Measurements from ENCODE around the gene PCP4L1. TPM values are rescaled to one million over a fixed set of nuclear protein-coding genes. Genes with fewer than 3 reads are reported as not detected.

Gene PCP4L1
- polyA plus RNA-seq, 2 donors, result 10.0 to 16.2 TPM

- peak overlapping the region; percentile 50 to 82 for H3K27ac ChIP-seq (ENCODE audit: low read depth in 2 of 2, low read length in 1 of 2)
- peaks cover 0 to 19% of the 10 kb centered on the region in 2 donors for H3K36me3 ChIP-seq (ENCODE audit: control insufficient read depth in 2 of 2, insufficient read depth in 2 of 2, low read length in 1 of 2)
- no peaks in the 10 kb centered on the region for H3K27me3 ChIP-seq (ENCODE audit: control insufficient read depth in 1 of 2, insufficient read depth in 2 of 2, low read length in 2 of 2)
- peak overlapping the region in 1 of 2 donors; percentile 28 for H3K4me3 ChIP-seq (ENCODE audit: low read depth in 1 of 2, low read length in 2 of 2)
- H3K9me3 ChIP-seq (ENCODE audit: control insufficient read depth in 2 of 2, insufficient read depth in 1 of 2, low read depth in 1 of 2, low read length in 1 of 2), result no peaks in the 10 kb centered on the region
- WGBS, 2 donors, result 36 to 38% methylated on average over 11 of the region's 11 CpGs
- H3K4me1 ChIP-seq (ENCODE audit: control insufficient read depth in 2 of 2, insufficient read depth in 2 of 2, low read length in 1 of 2), result peaks cover 2 to 8% of the 10 kb centered on the region in 2 donors
Observed at GRCh38 chr1:161227196-161227871, 31.2 kb upstream of the PCP4L1 start.

GRCh38 chr1:161228032-161228431 lies 30.5 kb upstream of the PCP4L1 start:
- WGBS, 2 donors, result 92 to 93% methylated on average over 7 of the region's 7 CpGs
- H3K27ac ChIP-seq (ENCODE audit: low read depth in 2 of 2, low read length in 1 of 2), result no peak overlapping the region

GRCh38 chr1:161229896-161230295 lies 28.6 kb upstream of the PCP4L1 start:
- WGBS, 2 donors, result 63 to 64% methylated on average over 3 of the region's 3 CpGs
- Histone ChIP-seq H3K9me3 (ENCODE audit: control insufficient read depth in 2 of 2, insufficient read depth in 1 of 2, low read depth in 1 of 2, low read length in 1 of 2) (no peaks in the 10 kb centered on the region), H3K27ac (ENCODE audit: low read depth in 2 of 2, low read length in 1 of 2) (no peak overlapping the region), H3K27me3 (ENCODE audit: control insufficient read depth in 1 of 2, insufficient read depth in 2 of 2, low read length in 2 of 2) (no peaks in the 10 kb centered on the region), H3K36me3 (ENCODE audit: control insufficient read depth in 2 of 2, insufficient read depth in 2 of 2, low read length in 1 of 2) (peaks cover 0 to 19% of the 10 kb centered on the region in 2 donors), H3K4me3 (ENCODE audit: low read depth in 1 of 2, low read length in 2 of 2) (no peak overlapping the region), H3K4me1 (ENCODE audit: control insufficient read depth in 2 of 2, insufficient read depth in 2 of 2, low read length in 1 of 2) (peaks cover 2 to 8% of the 10 kb centered on the region in 2 donors)

More at GRCh38 chr1:161228032-161228431, 30.5 kb upstream of the PCP4L1 start:
- Histone ChIP-seq H3K9me3 (ENCODE audit: control insufficient read depth in 2 of 2, insufficient read depth in 1 of 2, low read depth in 1 of 2, low read length in 1 of 2) (no peaks in the 10 kb centered on the region), H3K27me3 (ENCODE audit: control insufficient read depth in 1 of 2, insufficient read depth in 2 of 2, low read length in 2 of 2) (no peaks in the 10 kb centered on the region), H3K4me3 (ENCODE audit: low read depth in 1 of 2, low read length in 2 of 2) (no peak overlapping the region), H3K36me3 (ENCODE audit: control insufficient read depth in 2 of 2, insufficient read depth in 2 of 2, low read length in 1 of 2) (peaks cover 0 to 19% of the 10 kb centered on the region in 2 donors), H3K4me1 (ENCODE audit: control insufficient read depth in 2 of 2, insufficient read depth in 2 of 2, low read length in 1 of 2) (peaks cover 2 to 8% of the 10 kb centered on the region in 2 donors)

- Histone ChIP-seq H3K4me3 (ENCODE audit: low read depth in 1 of 2, low read length in 2 of 2) (no peak overlapping the region), H3K9me3 (ENCODE audit: control insufficient read depth in 2 of 2, insufficient read depth in 1 of 2, low read depth in 1 of 2, low read length in 1 of 2) (no peaks in the 10 kb centered on the region), H3K27ac (ENCODE audit: low read depth in 2 of 2, low read length in 1 of 2) (no peak overlapping the region), H3K36me3 (ENCODE audit: control insufficient read depth in 2 of 2, insufficient read depth in 2 of 2, low read length in 1 of 2) (peaks cover 0 to 19% of the 10 kb centered on the region in 2 donors), H3K4me1 (ENCODE audit: control insufficient read depth in 2 of 2, insufficient read depth in 2 of 2, low read length in 1 of 2) (peaks cover 2 to 8% of the 10 kb centered on the region in 2 donors), H3K27me3 (ENCODE audit: control insufficient read depth in 1 of 2, insufficient read depth in 2 of 2, low read length in 2 of 2) (no peaks in the 10 kb centered on the region)
- WGBS, 2 donors, result 95% methylated on average over 7 of the region's 7 CpGs
Observed at GRCh38 chr1:161230762-161231161, 27.8 kb upstream of the PCP4L1 start.

- no peaks in the 10 kb centered on the region for H3K9me3 ChIP-seq (ENCODE audit: control insufficient read depth in 2 of 2, insufficient read depth in 1 of 2, low read depth in 1 of 2, low read length in 1 of 2)
- H3K4me1 ChIP-seq (ENCODE audit: control insufficient read depth in 2 of 2, insufficient read depth in 2 of 2, low read length in 1 of 2), result peaks cover 0 to 2% of the 10 kb centered on the region in 2 donors
- 86 to 88% methylated on average over 9 of the region's 9 CpGs for WGBS, 2 donors
- H3K4me3 ChIP-seq (ENCODE audit: low read depth in 1 of 2, low read length in 2 of 2), result no peak overlapping the region
- H3K36me3 ChIP-seq (ENCODE audit: control insufficient read depth in 2 of 2, insufficient read depth in 2 of 2, low read length in 1 of 2), result peaks cover 0 to 17% of the 10 kb centered on the region in 2 donors
- H3K27me3 ChIP-seq (ENCODE audit: control insufficient read depth in 1 of 2, insufficient read depth in 2 of 2, low read length in 2 of 2), result no peaks in the 10 kb centered on the region
- no peak overlapping the region for H3K27ac ChIP-seq (ENCODE audit: low read depth in 2 of 2, low read length in 1 of 2)
Observed at GRCh38 chr1:161233102-161233501, 25.4 kb upstream of the PCP4L1 start.

- 74 to 85% methylated on average over 5 of the region's 5 CpGs for WGBS, 2 donors
- no peaks in the 10 kb centered on the region for H3K4me1 ChIP-seq (ENCODE audit: control insufficient read depth in 2 of 2, insufficient read depth in 2 of 2, low read length in 1 of 2)
- H3K9me3 ChIP-seq (ENCODE audit: control insufficient read depth in 2 of 2, insufficient read depth in 1 of 2, low read depth in 1 of 2, low read length in 1 of 2), result no peaks in the 10 kb centered on the region
- H3K27ac ChIP-seq (ENCODE audit: low read depth in 2 of 2, low read length in 1 of 2), result no peak overlapping the region
- no peaks in the 10 kb centered on the region for H3K36me3 ChIP-seq (ENCODE audit: control insufficient read depth in 2 of 2, insufficient read depth in 2 of 2, low read length in 1 of 2)
- H3K27me3 ChIP-seq (ENCODE audit: control insufficient read depth in 1 of 2, insufficient read depth in 2 of 2, low read length in 2 of 2), result no peaks in the 10 kb centered on the region
- no peak overlapping the region for H3K4me3 ChIP-seq (ENCODE audit: low read depth in 1 of 2, low read length in 2 of 2)
Observed at GRCh38 chr1:161235957-161236775, 22.4 kb upstream of the PCP4L1 start.

- WGBS, 2 donors, result 61 to 63% methylated on average over 4 of the region's 4 CpGs
- Histone ChIP-seq H3K9me3 (ENCODE audit: control insufficient read depth in 2 of 2, insufficient read depth in 1 of 2, low read depth in 1 of 2, low read length in 1 of 2) (no peaks in the 10 kb centered on the region), H3K27ac (ENCODE audit: low read depth in 2 of 2, low read length in 1 of 2) (no peak within 1 kb of the TSS), H3K36me3 (ENCODE audit: control insufficient read depth in 2 of 2, insufficient read depth in 2 of 2, low read length in 1 of 2) (no peaks in the 10 kb centered on the region), H3K4me3 (ENCODE audit: low read depth in 1 of 2, low read length in 2 of 2) (no peak within 1 kb of the TSS), H3K4me1 (ENCODE audit: control insufficient read depth in 2 of 2, insufficient read depth in 2 of 2, low read length in 1 of 2) (no peaks in the 10 kb centered on the region), H3K27me3 (ENCODE audit: control insufficient read depth in 1 of 2, insufficient read depth in 2 of 2, low read length in 2 of 2) (no peaks in the 10 kb centered on the region)
Observed at GRCh38 chr1:161238039-161238473, 20.5 kb upstream of the PCP4L1 start, which contains the start of gene NR1I3. Gene NR1I3 (minus strand): TSS chr1:161238203. CDS start chr1:161236565, 1,638 bp downstream.

- no peaks in the 10 kb centered on the region for H3K36me3 ChIP-seq (ENCODE audit: control insufficient read depth in 2 of 2, insufficient read depth in 2 of 2, low read length in 1 of 2)
- H3K4me3 ChIP-seq (ENCODE audit: low read depth in 1 of 2, low read length in 2 of 2), result no peak overlapping the region
- no peaks in the 10 kb centered on the region for H3K9me3 ChIP-seq (ENCODE audit: control insufficient read depth in 2 of 2, insufficient read depth in 1 of 2, low read depth in 1 of 2, low read length in 1 of 2)
- no peak overlapping the region for H3K27ac ChIP-seq (ENCODE audit: low read depth in 2 of 2, low read length in 1 of 2)
- H3K27me3 ChIP-seq (ENCODE audit: control insufficient read depth in 1 of 2, insufficient read depth in 2 of 2, low read length in 2 of 2), result no peaks in the 10 kb centered on the region
- no peaks in the 10 kb centered on the region for H3K4me1 ChIP-seq (ENCODE audit: control insufficient read depth in 2 of 2, insufficient read depth in 2 of 2, low read length in 1 of 2)
- WGBS, 2 donors, result 79 to 85% methylated on average over 3 of the region's 3 CpGs
Observed at GRCh38 chr1:161241682-161242081, 16.9 kb upstream of the PCP4L1 start.

- H3K27ac ChIP-seq (ENCODE audit: low read depth in 2 of 2, low read length in 1 of 2), result no peak overlapping the region
- no peak overlapping the region for H3K4me3 ChIP-seq (ENCODE audit: low read depth in 1 of 2, low read length in 2 of 2)
- H3K9me3 ChIP-seq (ENCODE audit: control insufficient read depth in 2 of 2, insufficient read depth in 1 of 2, low read depth in 1 of 2, low read length in 1 of 2), result no peaks in the 10 kb centered on the region
- no peaks in the 10 kb centered on the region for H3K27me3 ChIP-seq (ENCODE audit: control insufficient read depth in 1 of 2, insufficient read depth in 2 of 2, low read length in 2 of 2)
- H3K36me3 ChIP-seq (ENCODE audit: control insufficient read depth in 2 of 2, insufficient read depth in 2 of 2, low read length in 1 of 2), result no peaks in the 10 kb centered on the region
- 72 to 74% methylated on average over 2 of the region's 2 CpGs for WGBS, 2 donors
- H3K4me1 ChIP-seq (ENCODE audit: control insufficient read depth in 2 of 2, insufficient read depth in 2 of 2, low read length in 1 of 2), result no peaks in the 10 kb centered on the region
Observed at GRCh38 chr1:161242313-161242712, 16.2 kb upstream of the PCP4L1 start.
